ENCODE data around the gene RNF224. TPM values are rescaled to one million over a fixed set of nuclear protein-coding genes. Genes with fewer than 3 reads are reported as not detected.

Gene RNF224
- total RNA-seq, 1 experiment from 2014 or later = 0.16 TPM

DNA sequence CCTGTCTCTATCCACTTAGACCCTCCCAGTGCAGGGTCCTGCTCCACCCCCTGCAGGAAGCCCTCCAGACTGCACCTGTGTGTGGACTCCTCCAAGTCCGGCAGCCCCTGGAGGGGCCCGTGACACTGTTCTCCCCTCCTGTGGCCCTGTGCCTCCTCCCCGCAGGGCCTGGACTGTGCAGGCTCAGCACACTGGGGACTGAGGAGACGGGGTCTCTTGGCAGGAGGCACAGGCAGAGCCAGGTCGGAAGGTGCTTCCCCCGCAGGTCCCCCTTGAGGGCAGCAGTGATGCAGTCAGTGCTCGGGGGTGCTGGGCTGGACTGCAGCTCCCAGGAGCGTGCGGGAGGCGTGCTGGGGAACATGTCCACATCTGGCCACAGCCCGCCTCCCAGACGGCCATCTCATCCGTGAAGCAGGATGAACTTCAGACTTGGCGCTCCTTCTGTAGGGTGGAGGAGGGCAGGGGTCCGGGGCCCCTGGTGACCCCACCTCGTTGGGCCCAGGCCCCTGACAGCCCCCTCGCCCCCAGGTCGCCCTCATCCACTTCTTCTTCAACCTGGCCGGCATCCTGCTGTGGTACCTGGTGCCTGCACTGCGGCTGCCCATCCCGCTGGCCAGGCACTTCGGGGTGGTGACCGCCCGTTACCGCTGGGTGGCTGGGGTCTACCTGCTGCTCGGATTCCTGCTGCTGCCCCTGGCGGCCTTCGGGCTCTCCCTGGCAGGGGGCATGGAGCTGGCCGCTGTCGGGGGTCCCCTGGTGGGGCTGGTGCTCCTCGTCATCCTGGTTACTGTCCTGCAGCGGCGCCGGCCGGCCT is 8.3 kb downstream of the RNF224 start:
- CTCF ChIA-PET = interaction anchor here (0.6 to 1.9 kb wide), 10 partner anchors 23 to 206 kb away, joined by 3 to 8 read pairs (median 4); partner anchors contain the start of gene TOR4A
- no peaks in the 10 kb centered on the region for H3K27me3 Mint-ChIP-seq (ENCODE audit: insufficient read depth, unreplicated experiment)
- no peaks in the 10 kb centered on the region for H3K4me1 Mint-ChIP-seq (ENCODE audit: insufficient read depth, unreplicated experiment)
- H3K9me3 Mint-ChIP-seq (ENCODE audit: unreplicated experiment) = no peaks in the 10 kb centered on the region
- peaks cover 13% of the 10 kb centered on the region for H3K36me3 Mint-ChIP-seq (ENCODE audit: insufficient read depth, unreplicated experiment)
- no peak overlapping the region for H3K4me3 Mint-ChIP-seq (ENCODE audit: unreplicated experiment)
- no peak overlapping the region for H3K27ac Mint-ChIP-seq (ENCODE audit: low read depth, unreplicated experiment)
- no TSS peak for BruUV-seq (replicated peaks)
- no peak for TF ChIP-seq CTCF (IDR thresholded peaks at IDR 0.05; ENCODE audit: unreplicated experiment)
- intact Hi-C loops (cut with micrococcal nuclease) = no loop called here
- no peak for DNase-seq (ENCODE audit: unreplicated experiment)
- POLR2A ChIA-PET = interaction anchor here (1.0 to 1.8 kb wide), 3 partner anchors 10 to 47 kb away, joined by 4 to 16 read pairs (median 5); partner anchors contain the start of genes ANAPC2, CYSRT1, SSNA1 and TPRN

DNA sequence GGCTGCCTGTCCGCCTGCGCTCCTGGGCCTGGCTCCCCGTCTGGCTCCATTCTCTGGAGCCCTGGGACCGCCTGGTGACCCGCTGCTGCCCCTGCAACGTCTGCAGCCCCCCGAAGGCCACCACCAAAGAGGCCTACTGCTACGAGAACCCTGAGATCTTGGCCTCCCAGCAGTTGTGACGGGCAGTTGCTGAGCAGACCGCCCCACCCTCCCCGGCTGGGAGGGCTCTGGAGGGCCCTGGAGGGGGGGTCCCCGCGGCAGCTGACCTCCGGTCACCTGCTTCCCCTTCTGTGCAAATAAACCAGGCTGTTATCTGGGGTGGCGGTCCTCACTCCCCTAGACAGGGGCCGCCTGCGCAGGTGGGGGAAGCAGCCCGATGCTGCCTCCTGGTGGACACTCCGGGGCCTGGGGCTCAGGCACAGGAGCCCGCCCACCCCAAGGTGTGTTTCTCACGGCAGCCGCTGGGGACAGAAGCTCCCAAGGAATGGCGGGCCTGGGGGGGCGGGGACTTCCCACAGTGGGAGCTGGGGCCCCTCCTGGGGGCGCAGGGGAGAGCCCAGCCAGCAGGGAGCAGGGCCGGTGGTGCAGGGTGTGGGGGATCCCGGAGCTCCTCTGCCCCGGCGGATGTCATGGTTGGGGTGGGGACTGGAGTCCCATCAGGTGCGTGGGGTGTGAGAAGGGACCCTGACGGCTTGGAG is 9.1 kb downstream of the RNF224 start:
- ChIA-PET CTCF (interaction anchor here (0.6 to 3.5 kb wide), 33 partner anchors 9 to 369 kb away, joined by 3 to 36 read pairs (median 4); partner anchors contain the start of genes ANAPC2, CYSRT1, EXD3 and NELFB), POLR2A (interaction anchor here (1.0 to 1.8 kb wide), 5 partner anchors 11 to 107 kb away, joined by 4 to 16 read pairs (median 4); partner anchors contain the start of genes ANAPC2, CYSRT1, SSNA1 and TPRN)
- peak; percentile 98 for TF ChIP-seq CTCF (IDR thresholded peaks at IDR 0.05; ENCODE audit: unreplicated experiment)
- BruUV-seq (replicated peaks) = no TSS peak
- peak; percentile 81 for DNase-seq (ENCODE audit: unreplicated experiment)
- intact Hi-C loops (cut with micrococcal nuclease) = no loop called here
- H3K9me3 Mint-ChIP-seq (ENCODE audit: unreplicated experiment) = no peaks in the 10 kb centered on the region
- no peak overlapping the region for H3K4me3 Mint-ChIP-seq (ENCODE audit: unreplicated experiment)
- no peaks in the 10 kb centered on the region for H3K4me1 Mint-ChIP-seq (ENCODE audit: insufficient read depth, unreplicated experiment)
- H3K27ac Mint-ChIP-seq (ENCODE audit: low read depth, unreplicated experiment) = no peak overlapping the region
- no peaks in the 10 kb centered on the region for H3K27me3 Mint-ChIP-seq (ENCODE audit: insufficient read depth, unreplicated experiment)
- peaks cover 21% of the 10 kb centered on the region for H3K36me3 Mint-ChIP-seq (ENCODE audit: insufficient read depth, unreplicated experiment)

DNA sequence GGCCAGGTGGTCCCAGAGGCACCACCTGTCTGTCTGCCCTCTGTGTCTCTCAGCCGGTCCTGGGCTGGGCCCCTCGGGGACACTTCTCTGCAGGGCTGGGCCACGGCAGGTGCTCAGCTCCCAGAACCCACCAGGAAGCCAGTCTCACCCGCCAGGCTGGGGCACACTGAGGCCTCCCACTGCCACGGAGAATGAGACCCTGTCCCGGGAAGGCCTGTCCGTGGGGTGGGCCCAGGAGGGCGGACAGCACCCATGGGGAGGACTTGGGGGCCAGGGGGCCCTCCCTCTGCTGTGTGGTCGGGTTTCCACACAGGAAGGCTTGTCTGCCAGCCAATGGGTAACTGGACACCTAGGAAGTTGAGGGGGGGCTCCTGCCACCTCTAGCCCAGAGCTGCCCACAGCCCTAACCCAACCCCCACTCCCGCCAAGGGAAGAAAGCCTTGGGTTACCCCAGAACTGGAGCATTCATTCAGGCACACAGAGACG is 9.7 kb downstream of the RNF224 start:
- H3K4me1 Mint-ChIP-seq (ENCODE audit: insufficient read depth, unreplicated experiment) = no peaks in the 10 kb centered on the region
- DNase-seq (ENCODE audit: unreplicated experiment) = no peak
- H3K9me3 Mint-ChIP-seq (ENCODE audit: unreplicated experiment) = no peaks in the 10 kb centered on the region
- CTCF ChIA-PET = interaction anchor here (0.6 to 3.5 kb wide), 33 partner anchors 8 to 369 kb away, joined by 3 to 36 read pairs (median 4); partner anchors contain the start of genes ANAPC2, CYSRT1, EXD3 and NELFB
- intact Hi-C loops (cut with micrococcal nuclease) = no loop called here
- no TSS peak for BruUV-seq (replicated peaks)
- TF ChIP-seq CTCF (IDR thresholded peaks at IDR 0.05; ENCODE audit: unreplicated experiment) = no peak
- peaks cover 26% of the 10 kb centered on the region for H3K36me3 Mint-ChIP-seq (ENCODE audit: insufficient read depth, unreplicated experiment)
- H3K4me3 Mint-ChIP-seq (ENCODE audit: unreplicated experiment) = no peak overlapping the region
- POLR2A ChIA-PET = interaction anchor here (1.0 to 1.8 kb wide), 5 partner anchors 10 to 108 kb away, joined by 4 to 16 read pairs (median 4); partner anchors contain the start of genes ANAPC2, CYSRT1, SSNA1 and TPRN
- H3K27me3 Mint-ChIP-seq (ENCODE audit: insufficient read depth, unreplicated experiment) = no peaks in the 10 kb centered on the region
- H3K27ac Mint-ChIP-seq (ENCODE audit: low read depth, unreplicated experiment) = no peak overlapping the region
